ENCODE data around the gene IL3RA.
"Not testable (repeated sequence)": the region's sequence is repeated elsewhere in the genome, so short reads cannot be mapped to it uniquely, and the experiment has no call there.

IL3RA gene

GRCh38 chrX:1332433-1332832, 4.2 kb upstream of the IL3RA start:
- not testable (repeated sequence) for DNase-seq

GRCh38 chrX:1334854-1335253, 1.7 kb upstream of the IL3RA start:
- DNase-seq, result no peak

- DNase-seq, result no peak
These were observed 579 bp downstream of the IL3RA start for GRCh38 chrX:1336948-1337779.

- DNase-seq, result peak in 1 of 2 donors; percentile 48
These were observed 5.1 kb downstream of the IL3RA start for GRCh38 chrX:1341545-1342184.

GRCh38 chrX:1349606-1350005, 13.0 kb downstream of the IL3RA start:
- DNase-seq, result not testable (repeated sequence)

GRCh38 chrX:1351981-1352714, 15.6 kb downstream of the IL3RA start:
- no peak for DNase-seq

- DNase-seq, result no peak
These were observed 17.7 kb downstream of the IL3RA start for GRCh38 chrX:1354036-1355019.

GRCh38 chrX:1355131-1356046, 18.8 kb downstream of the IL3RA start:
- DNase-seq, result no peak

- DNase-seq, result no peak
These were observed 21.4 kb downstream of the IL3RA start for GRCh38 chrX:1357993-1358392.

GRCh38 chrX:1358793-1359476, 22.4 kb downstream of the IL3RA start:
- no peak for DNase-seq

- no peak for DNase-seq
These were observed 22.9 kb downstream of the IL3RA start for GRCh38 chrX:1359477-1359873.

- no peak for DNase-seq
These were observed 23.6 kb downstream of the IL3RA start for GRCh38 chrX:1360171-1360570.

- DNase-seq, result no peak
These were observed 24.7 kb downstream of the IL3RA start for GRCh38 chrX:1361275-1361674.

- no peak for DNase-seq
These were observed 25.3 kb downstream of the IL3RA start for GRCh38 chrX:1361910-1362309.

GRCh38 chrX:1366363-1366762, 29.8 kb downstream of the IL3RA start:
- DNase-seq, result not testable (repeated sequence)

GRCh38 chrX:1368385-1368698, 31.8 kb downstream of the IL3RA start:
- DNase-seq, result no peak

- no peak for DNase-seq
These were observed 41.7 kb downstream of the IL3RA start for GRCh38 chrX:1378306-1378759.

- no peak for DNase-seq
These were observed 44.2 kb downstream of the IL3RA start for GRCh38 chrX:1380672-1381233.

- no peak for DNase-seq
These were observed 48.2 kb downstream of the IL3RA start for GRCh38 chrX:1384658-1385252.

Measured in CD4-positive, alpha-beta T cell treated with Interleukin-1 beta for 1 hour (primary cell).